ENCODE results near the gene DYRK1A. TPM values are rescaled to one million over a fixed set of nuclear protein-coding genes. Genes with fewer than 3 reads are reported as not detected.

The DYRK1A gene
- total RNA-seq, 1 donor from 2014 or later: 23.6 TPM

- DNase-seq (ENCODE audit: low read depth): no peak
- TF ChIP-seq CTCF (conservative IDR thresholded peaks at IDR 0.05; ENCODE audit: low read depth, low read length): no peak
- peak overlapping the region; percentile 86 for H3K4me3 ChIP-seq (ENCODE audit: low read depth, low read length)
Observed at GRCh38 chr21:37364722-37365121, 1.9 kb upstream of the DYRK1A start.

GRCh38 chr21:37365517-37366481 is 774 bp upstream of the DYRK1A start:
- H3K4me3 ChIP-seq (ENCODE audit: low read depth, low read length): peak overlapping the region; percentile 86
- no peak for DNase-seq (ENCODE audit: low read depth)
- TF ChIP-seq CTCF (conservative IDR thresholded peaks at IDR 0.05; ENCODE audit: low read depth, low read length): no peak

- no peak for TF ChIP-seq CTCF (conservative IDR thresholded peaks at IDR 0.05; ENCODE audit: low read depth, low read length)
- DNase-seq (ENCODE audit: low read depth): no peak
- peak overlapping the region; percentile 79 for H3K4me3 ChIP-seq (ENCODE audit: low read depth, low read length)
Observed at GRCh38 chr21:37367336-37367702, 746 bp downstream of the DYRK1A start.

- H3K4me3 ChIP-seq (ENCODE audit: low read depth, low read length): peak overlapping the region; percentile 79
- no peak for DNase-seq (ENCODE audit: low read depth)
- no peak for TF ChIP-seq CTCF (conservative IDR thresholded peaks at IDR 0.05; ENCODE audit: low read depth, low read length)
Observed at GRCh38 chr21:37367703-37368540, 1.3 kb downstream of the DYRK1A start.

GRCh38 chr21:37368541-37369279 is 2.1 kb downstream of the DYRK1A start:
- peak overlapping the region; percentile 79 for H3K4me3 ChIP-seq (ENCODE audit: low read depth, low read length)
- TF ChIP-seq CTCF (conservative IDR thresholded peaks at IDR 0.05; ENCODE audit: low read depth, low read length): no peak
- no peak for DNase-seq (ENCODE audit: low read depth)

- DNase-seq (ENCODE audit: low read depth): no peak
Observed at GRCh38 chr21:37369307-37369854, 2.8 kb downstream of the DYRK1A start.

More at GRCh38 chr21:37369307-37369854, 2.8 kb downstream of the DYRK1A start:
- TF ChIP-seq CTCF (conservative IDR thresholded peaks at IDR 0.05; ENCODE audit: low read depth, low read length): no peak
- peak overlapping the region; percentile 79 for H3K4me3 ChIP-seq (ENCODE audit: low read depth, low read length)

Measured in epithelial cell of proximal tubule (primary cell).